Measurements from ENCODE around the gene CNPPD1.

CNPPD1 gene

DNA sequence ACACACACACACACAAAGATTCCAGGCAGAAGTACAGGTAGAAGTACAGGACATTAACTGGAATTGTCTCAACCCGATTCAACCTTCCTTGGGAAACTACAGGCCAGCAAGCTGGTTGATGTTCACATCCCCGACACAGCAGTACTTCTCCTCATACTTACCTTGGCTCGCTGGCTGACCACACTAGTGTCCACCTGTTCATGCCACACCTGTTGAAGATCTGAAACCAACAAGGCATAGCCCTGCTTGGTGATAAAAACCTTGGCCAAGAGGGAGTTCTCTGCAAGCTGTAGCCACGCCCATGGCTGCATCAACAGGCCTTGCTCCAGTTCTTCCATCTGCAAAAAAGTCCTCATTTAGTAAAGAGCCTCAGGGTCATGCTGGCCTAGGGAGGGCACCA lies 18.7 kb downstream of the CNPPD1 start:
- DNase-seq: no peak

DNA sequence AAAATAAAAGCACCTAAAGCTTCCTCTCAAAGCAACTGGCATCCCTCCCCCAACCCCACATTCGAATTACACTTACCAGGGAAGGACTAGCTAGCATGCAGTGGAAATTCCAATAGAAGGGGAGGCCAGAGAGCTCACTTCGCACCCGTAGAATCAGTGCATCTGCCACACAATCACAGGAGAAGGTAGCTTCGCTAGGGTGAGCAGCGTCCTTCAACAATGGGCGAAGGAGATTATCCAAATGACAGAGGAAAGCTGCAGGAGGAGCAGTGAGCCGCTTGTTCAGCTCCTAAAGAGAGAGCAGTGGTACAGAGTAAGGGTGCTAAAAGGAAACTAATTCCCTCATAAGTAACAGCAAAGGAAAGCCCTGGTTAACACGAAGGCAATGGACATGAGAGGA lies 19.3 kb downstream of the CNPPD1 start:
- no peak for DNase-seq

GRCh38 chr2:219155054-219155644 lies 21.6 kb downstream of the CNPPD1 start:
- DNase-seq: peak; percentile 23

GRCh38 chr2:219149667-219150066 lies 27.1 kb downstream of the CNPPD1 start:
- no peak for DNase-seq

DNA sequence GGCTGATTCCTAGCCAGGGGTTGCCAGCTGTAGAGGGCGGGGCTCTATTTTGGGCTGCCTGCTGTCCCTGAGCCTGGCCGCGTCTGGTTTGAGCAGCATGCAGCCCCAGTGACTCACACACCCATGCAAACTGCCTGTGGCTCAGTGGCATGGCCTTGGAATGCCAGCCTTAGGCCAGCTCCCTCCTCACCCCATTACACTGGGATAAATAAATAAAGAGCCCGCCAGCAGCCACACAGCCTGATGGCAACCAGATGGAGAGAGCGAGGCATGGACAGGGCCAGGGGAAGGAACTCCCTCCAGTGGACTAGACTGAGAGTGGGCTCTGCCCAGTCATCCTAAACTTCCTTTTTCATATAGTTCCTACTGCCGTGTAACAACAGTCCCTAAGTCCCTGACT lies 34.4 kb downstream of the CNPPD1 start:
- DNase-seq: no peak

DNA sequence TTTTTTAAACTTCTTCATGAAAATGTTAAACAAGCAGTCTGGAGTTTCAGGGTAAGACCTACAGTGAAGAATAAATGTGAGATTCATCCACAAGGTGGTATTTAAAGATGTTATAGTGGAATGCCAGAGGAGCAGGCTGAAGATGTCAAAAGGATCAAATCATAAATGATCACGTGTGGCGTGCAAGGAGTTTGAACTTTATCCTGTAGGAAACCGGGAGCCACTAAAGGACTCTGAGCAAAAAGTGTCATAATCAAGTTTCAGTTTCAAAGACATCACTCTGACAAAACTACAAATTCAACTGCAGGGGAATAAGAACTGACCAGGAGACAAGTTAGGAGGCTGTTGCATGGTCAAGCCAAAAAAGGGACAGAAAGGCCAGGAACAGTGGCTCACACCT lies 36.0 kb downstream of the CNPPD1 start:
- no peak for DNase-seq

GRCh38 chr2:219133976-219134375 lies 42.7 kb downstream of the CNPPD1 start:
- no peak for DNase-seq

GRCh38 chr2:219131744-219132143 lies 45.0 kb downstream of the CNPPD1 start:
- DNase-seq: no peak

- no peak for DNase-seq
Observed at GRCh38 chr2:219131327-219131726, 45.4 kb downstream of the CNPPD1 start.

- DNase-seq: no peak
Observed at GRCh38 chr2:219129589-219129988, 47.1 kb downstream of the CNPPD1 start.

DNA sequence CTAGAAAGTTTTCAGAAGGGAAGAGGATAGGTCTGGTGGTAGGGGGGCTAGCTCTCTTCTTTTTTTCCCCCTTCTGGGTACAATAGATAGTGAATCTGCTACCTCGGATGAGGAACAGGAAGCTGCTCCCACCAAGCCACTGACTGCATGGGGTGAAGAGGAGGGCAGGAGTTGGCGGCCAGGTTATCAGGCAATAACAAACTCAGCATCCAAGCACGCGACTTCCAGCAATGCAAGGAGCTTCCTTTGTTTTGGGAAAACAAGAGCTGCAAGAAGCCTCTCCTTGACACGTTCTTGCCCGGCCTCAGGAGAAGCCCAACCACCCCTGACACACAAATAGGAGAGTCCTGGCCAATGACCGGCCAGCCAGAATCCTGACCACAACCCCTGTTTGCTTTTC lies 48.3 kb downstream of the CNPPD1 start:
- DNase-seq: no peak

GRCh38 chr2:219127037-219127635 lies 49.6 kb downstream of the CNPPD1 start:
- no peak for DNase-seq

DNA sequence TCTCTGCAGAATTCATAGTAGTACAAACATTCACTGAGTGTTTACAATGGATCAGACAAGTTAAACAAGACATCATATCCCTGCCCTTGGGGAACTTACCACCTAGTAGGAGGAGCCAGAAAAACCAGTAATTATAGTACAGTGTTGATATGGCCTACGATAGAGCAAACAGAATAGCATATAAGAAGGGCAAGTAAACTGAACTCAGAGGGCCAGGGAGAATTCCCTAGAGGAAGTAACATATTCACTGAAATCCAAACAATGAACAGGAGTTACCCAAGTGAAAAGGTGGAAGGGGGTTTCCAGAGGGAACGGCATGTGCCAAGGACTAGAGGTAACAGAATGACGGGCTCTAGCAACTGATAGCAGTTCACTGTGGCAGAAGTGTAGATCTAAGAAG lies 50.2 kb downstream of the CNPPD1 start:
- no peak for DNase-seq

DNA sequence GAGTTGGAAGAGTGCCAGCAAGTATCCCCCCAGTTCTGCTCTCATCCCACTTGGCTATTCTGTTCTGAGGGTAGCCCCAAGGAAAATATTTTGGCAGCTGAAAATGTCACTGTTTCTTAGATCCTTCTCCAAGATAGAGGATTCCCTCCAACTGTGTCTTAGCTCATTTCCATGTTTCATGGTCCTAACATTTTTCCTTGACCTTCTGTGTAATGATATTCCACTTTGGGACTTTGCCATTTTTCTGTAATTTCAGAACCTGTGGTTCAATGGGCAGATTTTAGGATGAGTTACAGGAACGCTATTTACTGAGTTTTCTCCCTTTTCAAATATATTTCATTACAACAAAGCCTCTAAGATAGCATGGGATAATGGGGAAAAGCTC lies 50.8 kb downstream of the CNPPD1 start:
- no peak for DNase-seq

GRCh38 chr2:219125225-219125885 lies 51.4 kb downstream of the CNPPD1 start:
- DNase-seq: no peak

DNA sequence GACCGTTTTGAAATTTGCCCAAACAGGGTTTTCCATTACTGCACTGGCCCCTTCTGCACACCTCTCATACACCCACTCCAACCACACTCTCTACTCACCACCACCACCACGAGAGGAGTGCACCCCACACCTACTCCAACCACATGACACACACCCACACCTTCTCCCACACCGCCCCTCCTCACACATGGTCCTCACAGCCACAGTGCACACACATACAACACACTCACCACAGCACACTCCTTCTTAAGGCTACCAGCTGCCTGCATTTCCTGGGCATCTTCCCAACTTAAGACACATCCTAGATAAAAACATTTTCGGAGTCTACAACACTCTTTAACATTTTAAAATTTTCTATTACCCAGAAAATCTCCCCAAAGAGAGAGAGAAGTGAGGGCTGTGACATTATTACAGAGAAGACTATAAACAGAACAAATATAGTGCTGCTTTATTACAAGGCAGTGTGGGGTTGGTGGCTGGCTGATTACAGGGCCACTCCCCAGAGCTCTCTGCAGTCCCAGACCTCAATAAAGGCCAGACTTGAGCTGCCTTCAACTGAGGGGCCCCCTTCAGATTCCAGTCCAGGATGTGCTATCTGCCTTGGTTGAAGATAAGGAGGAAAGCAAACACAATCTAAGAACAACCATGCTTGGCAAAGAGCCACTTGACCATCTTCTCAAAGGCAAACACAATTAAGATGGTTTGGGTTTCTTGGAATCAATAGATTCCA lies 52.2 kb downstream of the CNPPD1 start:
- DNase-seq: peak; percentile 16

DNA sequence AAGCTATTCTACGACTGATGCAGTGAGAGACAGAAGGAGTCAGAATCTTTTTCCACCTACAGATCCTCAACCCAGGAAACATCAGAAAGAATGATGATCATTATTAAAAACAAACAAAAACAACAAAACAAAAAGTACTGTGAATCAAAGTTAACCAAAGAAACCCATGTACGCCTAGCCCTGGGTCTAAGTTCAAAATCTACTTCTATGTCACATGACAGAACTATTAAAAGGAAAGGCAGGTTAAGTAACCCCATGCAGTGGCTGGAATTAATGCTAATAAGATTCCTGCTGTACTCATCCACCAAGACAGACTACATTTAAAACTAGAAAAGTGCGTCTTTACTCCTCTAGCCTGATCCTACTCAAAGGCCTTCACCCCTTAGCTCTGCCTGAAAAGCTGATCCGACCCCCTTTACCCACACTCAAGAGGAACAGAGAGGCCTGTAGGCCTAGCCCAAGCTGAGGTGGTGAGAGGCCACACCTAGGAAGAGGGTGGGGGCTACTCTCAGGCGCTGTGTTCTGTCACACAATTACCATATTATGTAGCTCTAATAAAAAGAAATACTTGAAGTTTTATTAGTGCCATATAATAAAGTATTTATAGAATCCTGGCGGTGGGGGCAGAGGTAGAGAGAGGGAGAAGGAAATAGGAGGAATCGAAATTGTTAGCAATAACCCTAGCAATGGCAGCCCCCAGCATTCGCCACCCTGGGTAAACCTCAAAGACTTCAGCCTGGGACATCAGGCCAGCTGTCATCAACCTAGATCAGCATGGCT lies 53.2 kb downstream of the CNPPD1 start:
- no peak for DNase-seq

GRCh38 chr2:219122202-219122980 lies 54.3 kb downstream of the CNPPD1 start:
- no peak for DNase-seq
